NOMO-1 (cell line): Measurements from ENCODE around the gene TRAPPC14.

Source experiments
- DNase-seq, 2 experiments: peaks; one replicate each; lab custom pipeline; 2025; ENCODE audit not compliant: unreplicated experiment in 2 of 2; lab: John Stamatoyannopoulos, UW

The TRAPPC14 gene

DNA sequence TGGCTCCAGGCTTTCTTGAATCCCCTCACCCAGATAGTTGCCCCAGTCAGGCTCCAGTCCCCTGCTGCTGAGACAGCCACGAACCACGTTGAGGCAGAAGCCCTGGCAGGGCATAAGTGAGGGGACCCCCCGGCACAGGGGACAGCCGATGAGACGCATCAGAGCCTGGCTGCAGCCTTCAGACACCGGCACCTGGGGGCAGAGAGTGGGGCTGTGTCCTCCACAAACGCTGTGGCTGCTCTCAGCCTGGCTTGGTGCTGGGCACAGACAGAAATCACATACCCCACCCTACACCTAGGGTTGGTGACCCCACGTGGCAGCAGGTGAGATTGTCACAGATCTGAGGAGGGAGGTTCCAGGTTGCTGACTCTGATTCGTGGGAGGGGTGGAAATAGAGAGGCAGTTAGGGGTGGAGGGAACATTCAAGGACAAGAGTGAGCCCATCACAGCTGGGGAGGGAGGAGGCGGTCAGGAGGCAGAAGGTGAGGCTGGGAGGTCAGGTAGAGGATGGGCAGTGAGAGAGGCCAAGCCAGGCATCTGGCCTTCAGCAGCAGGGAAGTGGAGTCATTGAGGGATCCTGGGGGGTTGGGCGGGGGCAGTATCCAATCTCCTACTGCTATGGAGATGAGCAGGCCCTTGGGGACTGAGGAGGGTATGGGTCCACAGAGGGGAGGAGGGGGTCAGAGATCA, 15.4 kb upstream of the TRAPPC14 start:
- no peak for DNase-seq

GRCh38 chr7:100171840-100172239, 13.3 kb upstream of the TRAPPC14 start:
- no peak for DNase-seq

DNA sequence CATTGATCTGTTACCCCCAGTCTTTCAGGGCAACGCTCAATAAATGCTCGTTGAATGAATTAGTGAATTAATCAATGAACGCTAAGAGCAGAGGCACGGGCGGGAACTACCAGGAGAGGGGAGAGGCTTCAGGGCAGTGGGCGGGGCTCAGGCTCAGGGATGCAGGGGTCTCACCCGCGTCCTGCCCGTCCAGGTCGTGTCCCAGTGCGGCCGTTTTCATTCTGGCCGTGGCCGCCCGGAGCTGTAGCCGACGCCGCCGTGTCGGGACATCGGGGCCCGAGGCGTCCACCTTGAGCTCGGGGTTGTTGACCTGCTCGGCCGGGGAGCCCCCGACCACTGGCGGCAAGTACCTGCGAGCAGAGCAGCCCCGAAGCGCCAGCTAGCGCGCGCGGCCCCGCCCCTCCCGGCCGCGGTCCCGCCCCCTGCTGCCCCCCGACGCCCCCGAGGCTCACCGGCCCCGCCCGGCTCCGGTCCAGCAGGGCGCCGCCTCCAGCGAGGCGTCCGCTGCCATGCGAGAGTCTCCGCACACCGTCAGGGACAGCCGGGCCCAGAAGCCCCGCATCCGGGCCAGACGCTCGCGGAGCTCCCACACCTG, 12.7 kb upstream of the TRAPPC14 start:
- DNase-seq = no peak

DNA sequence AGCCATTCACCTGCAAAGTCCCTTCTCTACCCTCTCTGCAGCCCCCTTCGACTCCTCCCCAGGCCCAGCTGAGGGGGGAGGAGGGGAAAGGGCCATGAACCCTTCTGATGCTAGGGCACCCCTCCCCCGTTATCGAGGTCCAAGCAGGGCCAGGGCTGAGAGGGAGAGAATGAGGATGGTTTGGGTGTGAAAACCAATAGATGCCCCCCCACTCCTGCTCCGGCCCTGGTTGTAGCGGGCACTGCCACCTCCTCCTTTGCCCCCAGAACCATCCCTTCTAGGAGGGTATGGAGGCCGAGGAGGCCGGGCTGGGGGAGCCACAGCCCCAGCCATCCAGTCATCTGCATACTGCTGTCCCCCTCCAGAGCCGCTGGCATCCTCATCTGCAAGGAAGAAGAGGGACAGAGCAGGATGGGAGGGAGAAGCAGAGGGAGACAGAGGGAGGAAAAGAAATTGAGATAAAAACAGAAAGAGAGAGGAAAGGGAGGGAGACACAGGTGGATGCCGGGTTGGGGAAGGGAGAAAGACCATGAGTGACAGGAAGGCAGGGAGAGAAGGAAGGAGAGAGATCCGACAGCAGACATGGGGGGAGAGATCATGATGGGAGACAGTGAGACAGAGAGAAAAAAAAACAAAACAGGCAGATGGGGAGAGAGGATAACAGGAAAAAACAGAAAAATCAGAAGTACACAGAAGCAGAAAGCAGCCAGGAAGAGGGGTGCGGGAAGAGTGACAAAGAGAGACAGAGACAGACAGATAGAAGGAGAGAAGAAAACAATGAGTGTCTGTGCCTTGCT, 11.8 kb upstream of the TRAPPC14 start:
- DNase-seq = no peak

- DNase-seq = no peak
Observed at GRCh38 chr7:100169147-100169850, 10.8 kb upstream of the TRAPPC14 start.

DNA sequence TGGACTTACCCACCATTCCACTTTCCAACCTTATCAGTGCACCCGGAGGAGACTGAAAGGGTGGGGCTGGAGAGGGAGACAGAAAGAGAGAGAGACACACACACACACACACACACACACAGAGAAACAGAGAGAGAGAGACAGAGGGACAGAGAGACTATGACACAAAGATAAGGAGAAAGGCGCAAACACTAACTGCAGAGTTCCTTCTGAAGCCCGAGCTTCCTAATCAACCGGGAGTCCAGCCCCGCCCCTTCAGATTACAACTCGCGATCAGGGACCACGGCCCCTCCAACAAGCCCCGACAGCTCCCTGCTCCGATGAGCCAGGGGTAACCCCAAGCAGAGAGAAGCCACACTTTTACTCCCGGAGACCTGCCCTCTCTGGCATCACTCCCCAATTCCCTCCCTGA, 9.4 kb upstream of the TRAPPC14 start:
- DNase-seq = no peak

DNA sequence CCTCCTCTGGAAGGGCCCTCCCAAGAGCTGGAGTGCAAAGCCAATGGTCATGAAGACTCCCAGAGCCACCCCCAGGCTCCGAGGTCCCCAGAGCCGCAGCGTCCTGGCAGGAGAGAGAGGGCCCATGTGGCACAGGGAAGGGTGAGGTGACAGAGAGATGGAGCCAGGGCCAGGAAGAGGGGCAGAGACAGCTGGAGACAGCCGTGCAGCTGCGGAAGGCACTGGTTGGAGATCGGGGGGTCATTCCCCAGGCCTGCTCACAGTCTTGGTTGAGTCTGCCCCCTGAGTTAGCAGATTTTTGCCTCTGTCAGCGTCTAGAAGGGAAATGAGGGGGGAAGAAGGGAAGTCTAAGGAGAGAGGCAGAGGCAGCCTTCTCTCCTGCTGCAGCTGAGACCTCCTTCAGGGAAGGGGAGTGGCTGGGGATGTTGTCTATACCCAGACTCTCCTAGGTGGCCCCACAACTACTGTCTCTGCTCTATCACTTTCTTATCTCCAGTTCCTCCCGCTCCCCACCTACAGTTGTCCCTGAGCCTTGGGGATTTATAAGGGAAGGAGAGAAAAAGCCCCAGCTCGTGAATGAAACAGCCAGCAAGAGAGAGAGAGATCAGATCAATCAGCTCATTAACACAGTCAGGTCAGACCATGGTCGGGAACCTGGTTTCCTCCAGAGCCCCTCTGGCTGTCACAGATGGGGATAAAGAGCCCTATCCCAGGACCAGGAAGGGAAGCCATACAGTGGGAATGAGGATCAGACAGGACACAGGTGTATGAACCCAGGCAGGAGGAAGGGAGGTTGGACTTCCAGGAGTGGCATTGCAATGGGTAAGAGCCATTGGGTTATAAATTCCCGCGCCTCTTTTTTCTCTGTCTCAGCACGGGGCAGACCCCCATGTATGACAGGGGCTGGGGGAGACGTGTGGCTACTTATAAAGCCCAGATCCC, 8.7 kb upstream of the TRAPPC14 start:
- no peak for DNase-seq

- DNase-seq = no peak
Observed at GRCh38 chr7:100166317-100166940, 7.9 kb upstream of the TRAPPC14 start.

- no peak for DNase-seq
Observed at GRCh38 chr7:100163871-100164270, 5.3 kb upstream of the TRAPPC14 start.

GRCh38 chr7:100163006-100163531, 4.5 kb upstream of the TRAPPC14 start:
- DNase-seq = no peak

GRCh38 chr7:100160067-100160466, 1.5 kb upstream of the TRAPPC14 start:
- no peak for DNase-seq

DNA sequence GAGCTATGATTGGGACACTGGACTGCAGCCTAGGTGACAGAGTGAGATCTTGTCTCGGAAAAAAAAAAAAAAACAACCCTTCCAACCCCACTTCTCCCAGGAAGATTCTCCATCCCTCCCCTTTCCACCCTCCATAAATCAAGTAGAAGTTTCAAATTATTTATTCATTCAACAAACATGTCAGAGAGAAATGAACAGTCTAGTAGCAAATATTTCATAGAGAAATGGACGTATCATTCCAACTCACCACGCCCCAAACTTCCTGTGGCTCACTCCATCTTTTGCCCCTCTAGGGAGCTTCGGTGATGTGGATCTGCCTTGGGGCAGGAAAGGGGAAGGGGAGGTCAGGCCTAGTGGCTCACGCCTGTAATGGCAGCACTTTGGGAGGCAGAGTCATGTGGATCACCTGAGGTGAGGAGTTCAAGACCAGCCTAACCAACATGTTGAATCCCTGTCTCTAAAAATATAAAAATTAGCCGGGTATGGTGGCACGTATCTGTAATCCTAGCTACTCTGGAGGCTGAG, 638 bp upstream of the TRAPPC14 start:
- DNase-seq = no peak

DNA sequence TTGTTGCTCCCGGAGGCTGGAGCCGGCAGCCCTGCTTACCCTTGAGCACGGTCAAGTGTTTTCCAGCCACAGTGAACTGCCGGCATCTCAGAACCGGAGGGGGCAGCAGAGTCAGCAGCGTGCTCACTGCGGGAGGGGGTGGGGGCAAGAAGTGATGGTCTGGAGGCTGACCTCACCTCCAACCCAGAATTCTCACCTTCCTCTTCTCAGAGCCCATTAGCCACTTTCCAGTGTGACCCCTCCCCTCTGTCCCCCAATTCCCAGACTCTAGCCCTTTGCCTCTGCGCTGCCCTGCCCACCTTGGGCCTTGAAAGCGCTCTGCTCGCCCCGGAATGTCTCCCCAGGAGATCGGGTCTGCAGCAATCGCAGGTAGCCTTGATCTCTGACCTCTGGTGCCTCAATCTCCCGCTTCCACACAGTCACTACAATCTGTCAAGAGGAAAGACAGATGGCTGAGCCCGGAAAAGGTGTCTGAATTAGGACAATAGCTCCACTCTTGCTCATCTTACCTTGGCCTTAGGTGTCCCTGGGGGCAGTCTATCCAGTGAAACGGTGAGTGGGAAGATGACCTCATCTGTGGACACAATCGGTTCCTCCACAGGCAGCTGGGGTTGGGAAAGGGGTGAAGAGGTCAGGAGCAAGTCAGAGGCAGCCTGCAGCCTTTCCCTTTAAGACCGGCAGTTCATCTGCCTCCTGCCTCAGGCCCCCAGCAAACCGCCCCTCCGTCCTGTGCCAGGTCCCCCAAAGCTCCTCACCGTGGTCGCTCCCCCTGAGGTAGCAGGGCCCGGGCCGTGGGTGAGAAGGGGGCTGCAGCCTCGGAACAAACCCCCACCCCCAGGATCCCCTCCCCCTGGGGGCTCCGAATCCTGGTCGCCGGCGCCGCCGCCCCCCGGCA, 942 bp downstream of the TRAPPC14 start:
- no peak for DNase-seq

DNA sequence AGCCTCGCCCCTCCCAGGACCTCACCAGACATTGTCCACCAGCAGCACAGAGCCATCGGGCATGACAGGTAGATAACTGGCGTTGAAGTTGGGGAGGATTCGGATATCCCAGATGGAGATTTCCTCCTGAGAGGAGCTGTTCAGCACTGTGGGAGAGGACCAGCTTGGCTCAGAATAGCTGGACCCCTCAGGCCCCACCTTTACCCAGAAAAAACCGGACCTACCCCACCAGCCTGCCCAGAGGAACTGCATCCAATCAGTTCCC, 1.5 kb downstream of the TRAPPC14 start:
- no peak for DNase-seq

DNA sequence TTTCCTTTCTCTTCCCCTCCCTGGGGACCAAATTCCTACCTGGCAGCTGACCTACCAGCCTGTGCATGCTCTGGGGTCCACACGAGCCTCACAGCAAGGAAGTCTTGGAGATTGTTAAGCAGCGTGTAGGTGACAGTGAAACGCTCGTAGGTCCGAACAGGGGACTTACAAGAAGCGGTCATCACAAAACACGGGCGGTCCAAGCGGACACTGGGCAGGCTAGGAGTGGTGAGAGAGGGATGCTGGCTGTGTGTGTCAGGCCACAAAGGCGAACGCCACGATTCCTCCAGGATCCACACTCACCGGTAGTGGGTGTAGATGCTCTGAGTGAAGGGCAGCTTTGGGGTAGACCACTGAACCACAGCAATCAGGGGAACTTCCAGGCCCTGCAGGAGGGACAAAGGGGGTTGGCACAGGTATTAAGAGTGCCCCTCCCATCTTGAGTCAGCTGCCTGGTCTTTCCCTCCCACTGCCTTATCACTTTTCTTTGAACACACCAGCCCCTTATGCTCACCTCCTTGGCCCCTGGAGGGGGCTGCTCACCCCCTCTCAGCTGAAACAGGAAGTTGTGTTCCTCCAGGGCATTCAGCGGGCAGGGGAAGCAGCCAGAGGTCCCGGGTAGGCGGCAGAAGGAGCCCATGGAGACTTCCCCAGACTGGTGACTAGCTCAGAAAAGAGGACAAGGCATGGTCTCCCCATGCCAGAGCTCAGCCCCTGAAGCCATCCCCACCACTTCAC, 2.0 kb downstream of the TRAPPC14 start:
- DNase-seq = peak; percentile 28 to 45

DNA sequence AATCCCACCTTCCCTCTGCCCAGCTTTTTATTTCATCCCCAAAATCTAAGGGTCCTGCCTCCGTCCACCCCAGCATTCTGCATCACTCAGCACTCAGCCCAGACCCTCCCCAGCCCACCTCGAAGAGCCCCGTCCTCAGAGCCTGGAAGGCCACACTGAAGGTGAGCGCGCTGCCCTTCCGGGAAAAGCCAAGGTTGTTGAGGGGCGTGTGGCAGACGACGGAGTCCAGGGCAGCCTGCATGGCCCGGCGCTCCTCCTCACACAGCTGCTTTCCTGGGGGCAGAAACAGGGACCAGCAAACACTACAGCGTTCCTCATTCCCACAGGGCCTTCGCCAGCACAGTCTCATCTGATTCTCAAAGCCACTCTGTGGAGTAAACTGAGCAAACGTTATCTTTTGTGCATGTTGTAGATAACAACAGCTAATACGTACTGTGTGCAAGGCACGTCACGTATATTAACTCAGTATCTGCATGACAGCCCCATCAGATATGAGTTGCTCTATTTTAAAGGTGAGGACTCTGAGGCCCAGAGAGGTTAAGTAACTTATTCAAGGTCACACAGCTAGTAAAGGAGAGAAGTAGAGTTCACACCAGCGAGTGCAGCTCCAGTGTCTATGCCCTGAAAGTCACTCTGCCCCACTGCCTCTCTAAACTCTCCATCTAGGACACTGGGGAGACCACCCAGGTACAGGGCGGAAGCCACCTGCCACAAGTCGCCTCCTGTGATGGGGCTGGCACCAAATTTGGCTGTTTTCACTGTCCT, 2.8 kb downstream of the TRAPPC14 start:
- DNase-seq = no peak
